DOHH2 (cell line): ENCODE measurements around the gene GCNT2.
"Not testable (repeated sequence)": the region's sequence is repeated elsewhere in the genome, so short reads cannot be mapped to it uniquely, and the experiment has no call there.

Experiments
- H3F3A ChIP-seq: fragments of 200-600 bp; sonication (generic), shearing (Covaris generic); 2 replicates; pipeline ENCODE4 v1.6.0; 2016; ENCODE audit warnings: antibody characterized with exemption, mild to moderate bottlenecking; ENCODE audit not compliant: control insufficient read depth, insufficient read depth
- H3K27ac ChIP-seq: fragments of 200-600 bp; sonication (generic); 2 replicates; pipeline ENCODE4 v1.5.1; 2014; ENCODE audit warnings: low read depth, mild to moderate bottlenecking, low read length, moderate library complexity
- H3K27me3 ChIP-seq: fragments of 200-600 bp; sonication (generic); 2 replicates; pipeline ENCODE4 v1.6.1; 2014; ENCODE audit warnings: mild to moderate bottlenecking, low read length, mixed read lengths; ENCODE audit not compliant: control insufficient read depth
- H3K36me3 ChIP-seq: fragments of 200-600 bp; sonication (generic); 2 replicates; pipeline ENCODE4 v1.6.1; 2014; ENCODE audit warnings: mild to moderate bottlenecking, low read length, moderate library complexity, mixed read lengths; ENCODE audit not compliant: control insufficient read depth
- H3K4me1 ChIP-seq: fragments of 200-600 bp; sonication (generic); 2 replicates; pipeline ENCODE4 v1.6.1; 2014; ENCODE audit warnings: mild to moderate bottlenecking, low read length, mixed read lengths; ENCODE audit not compliant: control insufficient read depth
- H3K4me2 ChIP-seq: fragments of 200-600 bp; sonication (generic); 2 replicates; pipeline ENCODE4 v1.6.0; 2014; ENCODE audit warnings: mild to moderate bottlenecking, low read length, moderate library complexity
- H3K4me3 ChIP-seq: fragments of 200-600 bp; sonication (generic); 2 replicates; pipeline ENCODE4 v1.5.1; 2014; ENCODE audit warnings: mild to moderate bottlenecking, low read length, mixed read lengths
- H3K79me2 ChIP-seq: fragments of 200-600 bp; sonication (generic); 2 replicates; pipeline ENCODE4 v1.6.1; 2014; ENCODE audit warnings: mild to moderate bottlenecking, low read length, mixed read lengths; ENCODE audit not compliant: control insufficient read depth
- H3K9me2 ChIP-seq: fragments of 200-600 bp; sonication (generic); replicated peaks from 2 replicates; pipeline ENCODE4 v1.6.1; 2014; ENCODE audit warnings: mild to moderate bottlenecking, low read length, mixed read lengths; ENCODE audit not compliant: control insufficient read depth
- H3K9me3 ChIP-seq: fragments of 200-600 bp; sonication (generic); 2 replicates; pipeline ENCODE4 v1.6.1; 2014; ENCODE audit warnings: antibody characterized with exemption, low read length, mixed read lengths; ENCODE audit not compliant: control insufficient read depth, insufficient read depth
- H4K20me1 ChIP-seq: fragments of 200-600 bp; sonication (generic); 2 replicates; pipeline ENCODE4 v1.6.0; 2014; ENCODE audit warnings: low read depth, mild to moderate bottlenecking, antibody characterized with exemption, low read length, moderate library complexity; ENCODE audit not compliant: control insufficient read depth, insufficient read depth
- EZH2phosphoT487 ChIP-seq: fragments of 200-600 bp; sonication (generic); IDR thresholded peaks from 2 replicates; pipeline ENCODE4 v1.6.1; 2017; ENCODE audit warnings: borderline replicate concordance, mild to moderate bottlenecking, antibody characterized with exemption, low read length, moderate library complexity, mixed read lengths
- TF ChIP-seq, protein P1 (sequence below): fragments of 200-600 bp; sonication (generic); IDR thresholded peaks from one replicate; pipeline ENCODE4 v1.5.1; 2014; ENCODE audit warnings: antibody characterized with exemption, mild to moderate bottlenecking, low read depth, low read length; ENCODE audit not compliant: poor library complexity, severe bottlenecking

Gene GCNT2

DNA sequence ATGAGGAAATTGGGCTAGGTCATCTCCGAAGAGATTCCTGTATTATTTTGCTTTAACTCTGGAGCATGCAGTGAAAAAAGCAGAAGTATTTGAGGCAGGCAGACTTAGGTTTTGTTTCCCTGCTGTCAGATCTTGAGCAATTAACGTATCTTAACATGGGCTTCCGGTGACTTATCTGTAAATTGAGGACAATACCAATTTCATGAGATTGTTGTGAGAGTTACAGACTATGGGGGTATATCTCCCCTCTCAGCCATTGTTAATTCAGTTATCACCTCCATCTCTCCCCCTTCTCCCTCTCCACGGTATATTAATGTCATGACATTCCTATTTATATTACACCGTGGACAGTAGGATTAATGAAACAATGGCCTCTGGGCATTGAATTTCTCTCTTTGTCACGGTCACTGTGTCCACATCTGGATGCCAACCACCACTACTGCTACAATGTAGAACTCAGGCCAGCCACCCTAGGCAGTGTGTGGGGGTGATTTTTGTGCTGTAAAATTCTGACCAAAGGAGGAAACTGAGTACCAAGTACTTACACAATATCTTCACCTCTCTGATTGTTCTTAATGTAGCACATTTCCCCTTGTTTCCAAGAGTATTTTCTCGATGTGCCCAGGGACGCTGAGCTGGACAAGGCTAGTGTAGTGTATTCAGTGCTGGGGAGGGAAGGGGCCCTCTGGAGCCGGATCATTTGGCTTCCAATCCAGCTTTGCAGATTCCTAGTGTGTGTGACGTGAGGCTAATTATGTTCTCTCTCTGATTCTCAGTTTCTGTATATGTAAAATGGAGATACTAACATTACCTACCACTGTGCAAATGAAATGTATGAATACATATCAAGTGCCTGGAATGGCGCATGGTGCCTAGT, 77.2 kb downstream of the GCNT2 start:
- no peaks in the 10 kb centered on the region for H3K27me3 ChIP-seq
- no peak overlapping the region for H3K4me3 ChIP-seq
- no peaks in the 10 kb centered on the region for H3F3A ChIP-seq
- H3K4me1 ChIP-seq, result peaks cover 26% of the 10 kb centered on the region
- no peak overlapping the region for H3K27ac ChIP-seq
- no peak overlapping the region for H3K4me2 ChIP-seq
- no peaks in the 10 kb centered on the region for H3K36me3 ChIP-seq
- H3K9me2 ChIP-seq, result no peaks in the 10 kb centered on the region
- TF ChIP-seq EZH2phosphoT487, result no peak
- TF ChIP-seq, protein P1, sequence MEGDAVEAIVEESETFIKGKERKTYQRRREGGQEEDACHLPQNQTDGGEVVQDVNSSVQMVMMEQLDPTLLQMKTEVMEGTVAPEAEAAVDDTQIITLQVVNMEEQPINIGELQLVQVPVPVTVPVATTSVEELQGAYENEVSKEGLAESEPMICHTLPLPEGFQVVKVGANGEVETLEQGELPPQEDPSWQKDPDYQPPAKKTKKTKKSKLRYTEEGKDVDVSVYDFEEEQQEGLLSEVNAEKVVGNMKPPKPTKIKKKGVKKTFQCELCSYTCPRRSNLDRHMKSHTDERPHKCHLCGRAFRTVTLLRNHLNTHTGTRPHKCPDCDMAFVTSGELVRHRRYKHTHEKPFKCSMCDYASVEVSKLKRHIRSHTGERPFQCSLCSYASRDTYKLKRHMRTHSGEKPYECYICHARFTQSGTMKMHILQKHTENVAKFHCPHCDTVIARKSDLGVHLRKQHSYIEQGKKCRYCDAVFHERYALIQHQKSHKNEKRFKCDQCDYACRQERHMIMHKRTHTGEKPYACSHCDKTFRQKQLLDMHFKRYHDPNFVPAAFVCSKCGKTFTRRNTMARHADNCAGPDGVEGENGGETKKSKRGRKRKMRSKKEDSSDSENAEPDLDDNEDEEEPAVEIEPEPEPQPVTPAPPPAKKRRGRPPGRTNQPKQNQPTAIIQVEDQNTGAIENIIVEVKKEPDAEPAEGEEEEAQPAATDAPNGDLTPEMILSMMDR, result no peak
- peaks cover 48% of the 10 kb centered on the region for H3K79me2 ChIP-seq
- no peaks in the 10 kb centered on the region for H3K9me3 ChIP-seq
- no peaks in the 10 kb centered on the region; the same call in none of the 2 replicates for H4K20me1 ChIP-seq

DNA sequence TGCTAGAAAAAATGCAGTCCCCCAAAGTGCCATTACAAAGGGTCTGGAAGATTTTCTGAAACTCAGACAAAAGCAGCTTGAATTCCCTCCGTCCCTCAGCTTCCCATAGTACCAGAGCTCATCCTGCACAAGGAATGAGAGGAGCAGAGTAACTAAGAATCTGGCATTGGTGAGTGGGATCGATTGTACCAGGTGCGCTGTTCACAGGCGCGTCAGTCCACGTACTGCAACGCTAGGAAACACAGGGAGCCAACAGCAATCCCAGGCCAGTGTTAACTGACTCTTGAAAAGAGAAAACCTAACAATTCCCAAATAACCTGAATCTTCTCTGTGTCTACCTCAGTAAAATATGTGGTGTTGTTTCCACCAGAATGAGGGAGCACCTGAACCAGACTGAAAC, 77.9 kb downstream of the GCNT2 start:
- H3K4me3 ChIP-seq, result no peak overlapping the region
- no peak overlapping the region for H3K27ac ChIP-seq
- H3K9me2 ChIP-seq, result no peaks in the 10 kb centered on the region
- H3F3A ChIP-seq, result no peaks in the 10 kb centered on the region
- no peak overlapping the region for H3K4me2 ChIP-seq
- TF ChIP-seq, protein P1, result no peak
- TF ChIP-seq EZH2phosphoT487, result no peak
- no peaks in the 10 kb centered on the region for H3K36me3 ChIP-seq
- peaks cover 44% of the 10 kb centered on the region for H3K79me2 ChIP-seq
- H4K20me1 ChIP-seq, result no peaks in the 10 kb centered on the region; the same call in none of the 2 replicates
- H3K4me1 ChIP-seq, result peaks cover 21% of the 10 kb centered on the region
- no peaks in the 10 kb centered on the region for H3K27me3 ChIP-seq
- no peaks in the 10 kb centered on the region for H3K9me3 ChIP-seq

DNA sequence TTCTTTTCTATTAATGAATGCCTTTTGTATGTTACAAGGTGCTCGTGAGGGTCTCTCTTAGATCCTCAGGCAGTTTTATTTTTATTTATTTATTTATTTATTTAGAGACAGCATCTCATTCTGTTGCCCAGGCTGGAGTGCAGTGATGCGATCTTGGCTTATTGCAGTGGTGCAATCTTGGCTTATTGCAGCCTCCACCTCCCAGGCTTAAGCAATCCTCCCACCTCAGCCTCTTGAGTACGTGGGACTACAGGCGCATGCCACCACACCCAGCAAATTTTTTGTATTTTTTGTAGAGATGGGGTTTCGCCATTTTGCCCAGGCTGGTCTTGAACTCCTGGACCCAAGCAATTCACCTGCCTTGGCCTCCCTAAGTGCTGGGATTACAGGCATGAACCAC, 79.5 kb downstream of the GCNT2 start:
- not testable (repeated sequence) for H4K20me1 ChIP-seq, H3K4me1 ChIP-seq, H3K4me2 ChIP-seq, H3K9me3 ChIP-seq, H3K27me3 ChIP-seq, H3K9me2 ChIP-seq, H3K4me3 ChIP-seq, H3F3A ChIP-seq, H3K27ac ChIP-seq, H3K36me3 ChIP-seq
- peaks cover 40% of the 10 kb centered on the region for H3K79me2 ChIP-seq

GRCh38 chr6:10603219-10603618, 82.1 kb downstream of the GCNT2 start:
- Histone ChIP-seq H4K20me1 (no peaks in the 10 kb centered on the region; the same call in none of the 2 replicates), H3K27ac (no peak overlapping the region), H3K4me2 (no peak overlapping the region), H3K4me1 (no peaks in the 10 kb centered on the region), H3K27me3 (no peaks in the 10 kb centered on the region), H3F3A (no peaks in the 10 kb centered on the region), H3K79me2 (peaks cover 29% of the 10 kb centered on the region), H3K4me3 (no peak overlapping the region), H3K9me3 (no peaks in the 10 kb centered on the region), H3K9me2 (no peaks in the 10 kb centered on the region), H3K36me3 (no peaks in the 10 kb centered on the region)
- TF ChIP-seq, protein P1, result no peak
- TF ChIP-seq EZH2phosphoT487, result no peak
